NCI-H1092 (cell line): ENCODE results near the gene APBA1.

Experiments
- DNase-seq: peaks from one replicate; lab custom pipeline; 2025; lab: John Stamatoyannopoulos, UW

The APBA1 gene

DNA sequence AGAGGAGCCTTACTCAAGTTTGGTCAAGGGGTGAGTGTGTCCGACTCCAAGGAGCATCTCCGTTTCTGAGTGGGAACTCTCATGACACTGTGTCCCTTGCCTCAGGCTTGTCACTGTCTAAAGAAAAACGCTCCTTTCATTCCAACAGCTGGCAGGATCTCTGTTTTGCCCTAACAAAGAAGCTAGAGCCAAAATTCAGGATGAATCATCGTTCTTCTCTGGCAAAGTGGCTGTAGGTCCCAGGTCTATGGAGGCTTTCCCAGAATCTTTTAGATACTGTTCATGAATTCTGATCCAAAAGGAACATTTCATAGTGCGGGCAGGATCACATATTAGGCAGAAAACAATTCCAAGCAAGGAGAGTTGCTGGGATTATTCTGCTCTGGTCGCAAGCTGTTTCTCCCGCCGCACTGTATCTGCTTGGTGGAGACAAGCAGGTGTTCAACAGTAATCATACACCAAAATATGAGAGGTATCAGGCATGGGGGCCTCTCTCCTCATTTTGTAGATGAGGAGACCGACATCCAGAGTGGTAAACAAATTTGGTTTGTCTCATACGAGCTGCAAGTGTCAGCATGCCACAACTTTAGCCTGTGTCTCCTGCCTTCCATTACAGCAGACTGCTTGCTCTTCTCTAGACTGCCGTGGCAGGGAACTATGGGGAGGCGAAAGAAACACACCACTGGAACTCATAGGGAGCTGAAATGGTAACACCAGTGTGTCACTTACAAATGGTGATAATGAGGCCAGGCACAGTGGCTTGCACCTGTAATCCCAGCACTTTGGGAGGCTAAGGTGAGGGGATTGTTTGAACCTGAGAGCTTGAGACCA, 274.6 kb downstream of the APBA1 start:
- DNase-seq, result no peak

- DNase-seq, result no peak
Observed at GRCh38 chr9:69396759-69397158, 275.4 kb downstream of the APBA1 start.

DNA sequence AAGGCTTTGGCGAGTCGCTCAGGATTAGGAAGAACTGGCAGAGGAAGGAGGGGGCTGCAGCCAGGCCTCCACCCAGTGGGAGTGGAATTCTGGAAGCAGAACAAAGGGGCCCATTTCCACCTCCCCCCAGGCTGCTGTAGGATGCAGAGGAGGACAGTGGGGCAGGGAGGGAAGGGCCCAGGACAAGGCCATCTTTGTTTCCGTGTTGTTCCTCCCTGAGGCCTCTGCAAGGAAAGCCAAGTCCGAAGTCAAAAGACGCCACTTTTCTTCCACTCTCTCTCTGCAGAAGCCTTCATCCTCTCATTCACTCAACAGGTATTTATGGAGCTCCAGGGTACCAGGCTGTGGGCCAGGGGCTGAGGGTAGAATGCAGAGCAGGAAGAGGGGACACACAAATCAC, 276.5 kb downstream of the APBA1 start:
- DNase-seq, result no peak

GRCh38 chr9:69393425-69393824, 278.7 kb downstream of the APBA1 start:
- no peak for DNase-seq

DNA sequence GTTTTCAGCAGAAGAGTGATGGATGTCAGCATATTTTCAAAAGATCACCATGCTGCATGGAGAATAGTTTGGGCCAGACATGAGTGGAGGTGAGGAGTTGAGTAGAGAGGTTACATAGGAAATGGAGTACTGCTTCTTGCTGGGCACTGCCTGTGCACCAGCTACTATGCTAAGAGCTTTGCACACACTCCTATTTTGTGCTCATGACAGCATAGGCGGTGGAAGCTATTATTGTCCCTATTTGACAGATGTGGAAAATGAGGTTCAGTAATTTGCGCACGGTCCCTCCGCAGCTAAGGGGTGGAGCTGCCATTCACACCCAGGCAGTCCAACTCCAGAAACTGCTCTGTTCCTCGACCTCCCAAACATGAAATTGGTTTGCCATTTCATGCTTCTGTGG, 279.3 kb downstream of the APBA1 start:
- no peak for DNase-seq

DNA sequence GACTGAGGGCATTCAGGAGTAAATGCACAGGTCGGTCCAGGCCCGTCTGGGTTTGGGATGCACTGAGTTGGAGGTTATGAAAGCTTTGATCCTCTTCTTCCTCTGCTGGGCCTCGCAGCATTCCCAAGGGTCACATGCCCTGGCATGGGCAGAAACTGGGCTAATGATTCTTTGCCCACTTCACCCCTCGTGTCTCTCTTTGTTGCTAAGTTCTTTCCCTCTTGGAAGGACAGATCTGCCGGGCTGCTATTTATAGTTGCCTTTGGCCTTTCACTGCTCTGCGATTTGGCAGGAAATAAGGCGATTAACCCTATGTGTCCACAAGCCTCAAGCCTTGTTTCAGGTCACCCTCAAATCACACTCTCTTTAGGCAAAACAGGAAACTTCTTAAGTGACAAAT, 280.2 kb downstream of the APBA1 start:
- DNase-seq, result no peak

DNA sequence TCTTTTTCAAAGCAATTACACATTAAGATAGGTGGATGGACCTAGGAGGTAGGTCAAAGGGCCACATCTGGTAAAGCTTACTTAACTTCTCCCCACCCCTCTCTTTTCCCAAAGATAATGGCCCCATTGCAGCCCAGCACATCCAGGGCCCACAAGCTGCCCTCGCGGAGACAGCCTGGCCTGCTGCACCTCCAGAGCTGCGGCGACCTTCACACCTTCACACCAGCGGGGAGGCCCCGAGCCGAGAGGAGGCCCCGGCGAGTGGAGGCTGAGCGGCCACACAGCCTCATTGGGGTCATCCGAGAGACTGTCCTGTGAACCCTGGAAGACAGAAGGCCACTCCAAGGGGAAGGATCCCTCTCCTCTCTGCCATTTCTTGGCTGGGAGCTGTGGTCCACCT, 280.7 kb downstream of the APBA1 start:
- no peak for DNase-seq

DNA sequence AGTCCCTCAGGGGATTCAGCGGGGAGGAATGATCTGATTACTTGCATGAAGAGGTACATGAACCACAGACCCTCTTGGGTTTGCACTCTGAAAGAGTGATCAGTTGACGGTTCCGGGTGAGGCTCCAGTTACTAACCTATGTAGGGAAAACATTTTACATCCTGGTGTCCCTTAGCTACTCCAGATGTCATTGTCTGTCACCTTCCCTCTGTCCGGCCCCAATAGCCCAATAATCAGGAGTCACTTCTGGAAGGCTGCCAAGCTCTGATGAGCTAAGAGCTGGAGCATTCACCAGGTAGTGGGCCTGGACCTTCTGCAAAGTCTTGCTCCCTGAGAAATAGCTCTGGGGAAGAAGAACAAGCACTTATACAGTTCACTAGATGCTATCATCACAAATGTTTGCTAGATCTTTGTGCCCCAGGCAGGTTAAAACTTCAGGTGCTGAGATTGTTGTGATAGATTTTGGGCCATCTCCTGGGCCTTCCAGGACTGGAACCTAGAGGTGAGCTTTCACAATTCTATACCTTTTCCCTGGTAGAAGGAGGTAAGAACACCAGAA, 282.7 kb downstream of the APBA1 start:
- DNase-seq, result no peak

DNA sequence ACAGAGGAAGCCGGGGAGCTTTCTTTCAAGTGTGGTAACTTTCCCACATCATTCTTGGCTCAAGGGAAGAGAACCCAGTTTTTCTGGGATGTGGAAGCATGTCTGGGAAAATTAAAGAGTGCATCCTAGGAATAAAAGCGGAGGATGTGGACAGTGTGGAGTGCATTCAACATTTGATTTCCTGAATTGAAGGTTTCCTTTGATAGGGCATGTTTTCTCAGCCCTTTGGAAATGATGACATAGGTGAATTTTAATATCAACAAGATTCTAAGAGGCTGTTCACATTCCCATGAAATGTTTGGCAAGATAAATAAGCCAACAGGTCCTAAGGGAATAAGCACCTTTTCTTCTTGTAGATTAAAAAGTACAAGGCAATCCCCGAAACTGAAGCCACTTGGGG, 283.6 kb downstream of the APBA1 start:
- no peak for DNase-seq

DNA sequence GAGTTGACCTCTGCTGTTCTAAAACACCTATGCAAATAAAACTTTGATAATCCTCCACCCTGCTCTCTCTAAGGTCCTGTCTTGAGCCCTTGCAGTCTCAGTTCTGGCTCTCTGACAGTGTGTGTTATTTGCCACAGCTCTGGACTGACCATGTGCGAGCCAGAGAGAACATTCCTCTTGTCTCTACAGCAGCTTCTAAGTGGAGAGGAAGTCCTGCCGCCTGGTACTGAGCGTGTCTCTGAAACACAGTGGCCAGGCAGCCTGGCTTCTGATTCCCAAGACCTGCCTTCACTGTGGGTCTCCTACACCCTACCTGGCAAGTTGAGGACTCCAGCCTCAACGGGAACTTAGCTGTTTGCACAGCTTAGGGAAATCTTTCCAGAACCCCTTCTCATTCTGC, 285.5 kb downstream of the APBA1 start:
- no peak for DNase-seq

DNA sequence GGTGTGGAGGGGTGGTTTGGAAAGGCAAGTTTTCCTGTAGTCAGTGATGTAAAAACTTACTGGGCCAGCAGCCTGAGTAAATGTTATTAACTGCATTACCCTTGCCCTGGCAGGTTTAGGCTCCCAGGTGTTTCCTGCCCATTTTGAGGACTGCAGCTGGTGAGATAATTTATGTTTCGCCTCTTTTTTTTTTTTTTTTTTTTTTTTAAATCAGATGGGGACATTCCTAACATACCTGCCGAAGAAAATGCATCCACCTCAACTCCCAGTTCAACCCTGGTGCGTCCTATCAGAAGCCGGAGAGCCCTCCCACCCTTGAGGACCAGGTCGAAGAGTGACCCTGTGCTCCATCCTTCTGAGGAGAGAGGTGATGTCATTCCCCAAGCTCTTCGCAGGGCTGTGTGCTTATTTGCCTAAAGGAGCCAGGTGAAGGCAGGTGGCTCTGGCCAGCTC, 286.6 kb downstream of the APBA1 start:
- no peak for DNase-seq

- DNase-seq, result no peak
Observed at GRCh38 chr9:69382135-69382534, 290.0 kb downstream of the APBA1 start.

DNA sequence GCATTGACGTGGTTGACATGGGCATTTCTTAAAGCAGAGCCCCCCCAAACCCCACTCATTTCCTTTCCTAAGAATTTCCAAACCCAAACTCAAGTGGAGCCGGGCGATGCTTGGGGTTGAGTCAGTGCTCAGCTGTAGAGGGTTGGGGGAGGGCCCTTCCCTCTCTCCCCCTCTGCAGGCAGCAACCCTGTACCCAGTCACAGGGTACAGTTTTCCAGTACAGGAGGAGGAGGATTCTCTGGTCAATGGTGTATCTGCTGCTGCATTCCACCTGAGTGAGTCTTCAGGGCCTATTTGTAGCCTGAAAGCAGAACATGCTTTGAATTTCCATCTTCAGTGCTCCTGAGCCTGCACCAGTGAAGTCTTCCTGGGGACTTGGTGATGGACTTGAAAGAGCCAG, 291.4 kb downstream of the APBA1 start:
- DNase-seq, result no peak

- DNase-seq, result no peak
Observed at GRCh38 chr9:69380301-69380700, 291.9 kb downstream of the APBA1 start.

DNA sequence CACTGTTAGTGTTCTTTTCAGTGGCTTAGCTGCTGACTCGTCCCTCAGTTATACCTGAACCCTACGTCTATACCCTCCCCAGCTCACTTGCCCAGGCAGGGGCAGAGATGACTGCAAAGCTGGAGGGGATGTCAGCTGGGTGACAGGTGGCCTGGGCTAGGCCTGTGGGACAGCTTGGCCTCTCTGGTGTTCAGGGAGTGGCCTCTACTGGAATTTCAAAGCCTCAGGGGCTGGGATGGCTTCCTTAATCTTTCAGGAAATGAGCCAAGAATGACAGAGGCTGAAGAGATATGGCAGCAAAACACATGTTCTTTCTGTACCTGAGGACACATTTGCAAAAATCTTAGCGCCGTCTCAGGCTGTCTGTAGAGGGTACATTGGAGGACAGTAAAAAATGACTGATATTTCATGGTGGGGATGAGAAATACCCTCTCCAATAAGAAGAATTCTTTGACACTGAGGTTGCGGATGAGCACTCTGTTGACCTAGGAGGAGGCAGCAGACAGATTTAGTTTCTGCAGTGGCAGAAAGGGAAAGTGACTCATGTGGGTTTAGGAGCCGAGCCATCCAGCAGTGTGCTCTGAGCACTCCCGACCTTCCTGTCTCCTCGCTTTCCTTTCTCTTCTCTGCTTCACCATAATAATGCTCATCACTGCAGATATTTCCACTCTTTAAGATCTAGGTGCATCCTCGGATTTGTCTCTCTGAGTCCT, 292.7 kb downstream of the APBA1 start:
- no peak for DNase-seq

DNA sequence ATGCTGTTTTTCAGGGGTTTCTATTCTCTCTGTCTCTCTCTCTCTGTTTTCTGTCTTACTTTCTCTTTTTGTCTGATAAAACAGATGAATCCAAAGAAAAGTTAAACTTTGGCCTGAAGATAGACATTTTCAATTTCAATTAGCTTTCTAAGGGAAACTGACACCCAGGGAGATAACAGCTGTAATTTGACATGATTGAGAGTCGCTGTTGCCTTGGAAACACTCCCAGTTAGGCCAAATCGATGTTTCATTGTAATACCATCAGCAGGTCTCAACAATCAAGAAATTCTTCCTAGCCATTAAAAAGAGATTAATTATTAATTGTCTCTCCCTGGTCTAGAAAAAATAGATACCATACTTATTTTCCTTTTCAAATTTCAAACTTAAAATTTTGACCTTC, 294.2 kb downstream of the APBA1 start:
- DNase-seq, result no peak
